ENCODE measurements around the gene OR8H2. TPM values are rescaled to one million over a fixed set of nuclear protein-coding genes. Genes with fewer than 3 reads are reported as not detected.

Gene OR8H2
- total and polyA plus RNA-seq, 2 of the 4 experiments (the other 2 are of a cell fraction), result not detected

DNA sequence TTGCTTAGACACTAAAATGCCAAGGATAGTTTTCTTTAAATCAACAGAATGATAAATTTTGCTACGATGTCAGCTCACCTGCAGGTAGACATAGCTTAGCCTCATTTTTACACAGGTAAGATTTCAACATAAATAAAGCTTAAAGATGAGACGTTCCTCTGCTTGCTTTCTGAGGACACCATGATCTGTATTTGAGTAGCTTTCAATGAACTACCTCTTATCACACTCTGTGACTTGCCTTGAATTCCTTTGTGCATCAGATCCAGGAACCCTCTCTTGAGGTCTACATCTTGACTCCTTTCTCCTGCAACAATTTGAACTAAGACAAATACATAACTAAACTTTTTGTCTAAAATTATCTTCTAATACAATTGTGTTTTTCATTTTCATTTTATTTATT lies 36.5 kb upstream of the OR8H2 start:
- Histone ChIP-seq H3K27ac (ENCODE audit: insufficient read depth, low read length) (no peak overlapping the region), H3K56ac (ENCODE audit: extremely low read depth, insufficient read depth, low read length) (no peak overlapping the region), H4K8ac (ENCODE audit: low read depth in 2 of 2, low read length in 2 of 2) (no peak overlapping the region), H3K79me1 (ENCODE audit: low read depth in 1 of 2, low read length in 2 of 2) (no peaks in the 10 kb centered on the region), H3K9me1 (ENCODE audit: insufficient read depth, low read length) (no peaks in the 10 kb centered on the region), H3K4me3 (ENCODE audit: insufficient read depth, low read depth, low read length) (no peak overlapping the region), H4K5ac (ENCODE audit: low read depth, low read length) (no peak overlapping the region), H3K14ac (replicated peaks; ENCODE audit: low read depth, low read length) (no peak overlapping the region), H2BK120ac (ENCODE audit: low read depth, low read length) (no peak overlapping the region), H4K20me1 (ENCODE audit: insufficient read depth, low read length) (no peaks in the 10 kb centered on the region), H3K9ac (ENCODE audit: low read depth, low read length) (no peak overlapping the region), H4K91ac (ENCODE audit: insufficient read depth, low read depth, low read length) (no peak overlapping the region), H3K36me3 (ENCODE audit: control insufficient read depth, insufficient read depth, low read length) (no peaks in the 10 kb centered on the region), H3K9me3 (ENCODE audit: control insufficient read depth, insufficient read depth, low read length) (peaks cover 7% of the 10 kb centered on the region), H3K18ac (ENCODE audit: low read depth, low read length) (no peak overlapping the region), H3K23ac (ENCODE audit: low read depth, low read length) (no peak overlapping the region), H2AFZ (replicated peaks; ENCODE audit: low read length, poor library complexity) (no peak overlapping the region), H2BK15ac (ENCODE audit: low read depth, low read length) (no peak overlapping the region), H2BK20ac (ENCODE audit: low read depth, low read length) (no peak overlapping the region), H2AK9ac (replicated peaks; ENCODE audit: low read depth, low read length, poor library complexity) (no peak overlapping the region), H3K27me3 (ENCODE audit: control insufficient read depth, insufficient read depth, low read length) (no peaks in the 10 kb centered on the region), H3K4me2 (ENCODE audit: low read depth, low read length) (no peak overlapping the region), H3K4ac (ENCODE audit: low read depth, low read length) (no peak overlapping the region), H2BK5ac (ENCODE audit: low read depth, low read length, poor library complexity, severe bottlenecking) (no peak overlapping the region), H3K4me1 (ENCODE audit: control insufficient read depth, insufficient read depth, low read length) (no peaks in the 10 kb centered on the region), H2AK5ac (ENCODE audit: low read depth, low read length) (no peak overlapping the region)
- ATAC-seq (ENCODE audit: low read depth), result no peak
- CTCF ChIA-PET, result no interaction called here
- in situ Hi-C loops (cut with MboI; ENCODE audit: low sequenced_read_pairs) (no loop called here), intact Hi-C loops (cut with micrococcal nuclease) (no loop called here), dilution Hi-C loops (cut with HindIII; ENCODE audit: low sequenced_read_pairs, unreplicated experiment) (no loop called here)
- WGBS, 2 experiments (ENCODE audit: extremely low coverage in 2 of 2, insufficient read length in 1 of 2), result no CpG with 5 or more reads among the region's 2 CpGs
- POLR2A ChIA-PET (ENCODE audit: unreplicated experiment), result no interaction called here
- no peak for DNase-seq
- no peak for TF ChIP-seq CHD1 (IDR thresholded peaks at IDR 0.05; ENCODE audit: low read depth, low read length)
- TF ChIP-seq CEBPB (IDR thresholded peaks at IDR 0.05; ENCODE audit: low read depth, low read length), result no peak
- TF ChIP-seq BHLHE40 (IDR thresholded peaks at IDR 0.05; ENCODE audit: low read depth, low read length), result no peak
- TF ChIP-seq POLR2A (IDR thresholded peaks at IDR 0.05; ENCODE audit: low read depth, low read length), result no peak
- TF ChIP-seq MXI1 (IDR thresholded peaks at IDR 0.05; ENCODE audit: borderline replicate concordance, low read depth, low read length), result no peak
- no peak for TF ChIP-seq MAZ (IDR thresholded peaks at IDR 0.05; ENCODE audit: borderline replicate concordance, low read depth, low read length)
- TF ChIP-seq NFE2L2 (IDR thresholded peaks at IDR 0.05; ENCODE audit: low read depth, low read length), result no peak
- no TSS peak for BruUV-seq (replicated peaks)

Measured in IMR-90 (cell line).